GM23338 (cell line): ENCODE results near the gene HSDL2. TPM values are rescaled to one million over a fixed set of nuclear protein-coding genes. Genes with fewer than 3 reads are reported as not detected.

Experiments used
- ATAC-seq: fragments of 200-7000 bp; cut with Tn5 transposase; 3 replicates; pipeline ENCODE4 v1.9.1; 2020
- DNase-seq: peaks from one replicate; pipeline ENCODE4 v3.0.0-alpha.2; 2015; ENCODE audit warnings: low spot score
- H2AFZ ChIP-seq: fragments of 200-600 bp; sonication (generic); 2 replicates; pipeline ENCODE4 v1.8.0; 2016; ENCODE audit warnings: antibody characterized with exemption, mild to moderate bottlenecking, moderate library complexity
- H3F3A ChIP-seq: fragments of 200-600 bp; sonication (generic); replicated peaks from 2 replicates; pipeline ENCODE4 v1.8.0; 2017; ENCODE audit warnings: antibody characterized with exemption, mixed run types, low read depth
- H3K27ac ChIP-seq: fragments of 200-600 bp; sonication (generic); 2 replicates; pipeline ENCODE4 v1.6.1; 2016; ENCODE audit warnings: low read depth
- H3K27me3 ChIP-seq: fragments of 200-600 bp; sonication (generic); 2 replicates; pipeline ENCODE4 v1.8.0; 2016; ENCODE audit warnings: mild to moderate bottlenecking, mixed run types, moderate library complexity; ENCODE audit not compliant: insufficient read depth
- H3K36me3 ChIP-seq: fragments of 200-600 bp; sonication (generic); 2 replicates; pipeline ENCODE4 v1.8.0; 2016; ENCODE audit warnings: mild to moderate bottlenecking; ENCODE audit not compliant: insufficient read depth
- H3K4me1 ChIP-seq: fragments of 200-600 bp; sonication (generic); 2 replicates; pipeline ENCODE4 v1.8.0; 2016; ENCODE audit warnings: mild to moderate bottlenecking, moderate library complexity; ENCODE audit not compliant: insufficient read depth
- H3K4me2 ChIP-seq: fragments of 200-600 bp; sonication (generic); 2 replicates; pipeline ENCODE4 v1.7.1; 2017; ENCODE audit warnings: mixed run types
- H3K4me3 ChIP-seq: fragments of 200-600 bp; sonication (generic); 2 replicates; pipeline ENCODE4 v1.6.1; 2016; ENCODE audit warnings: mixed run types
- H3K79me2 ChIP-seq: fragments of 200-600 bp; sonication (generic); replicated peaks from 2 replicates; pipeline ENCODE4 v1.8.0; 2017; ENCODE audit warnings: mild to moderate bottlenecking; ENCODE audit not compliant: insufficient read depth
- H3K9me2 ChIP-seq: fragments of 200-600 bp; sonication (generic); 2 replicates; pipeline ENCODE4 v1.8.0; 2017; ENCODE audit not compliant: insufficient read depth
- H4K20me1 ChIP-seq: fragments of 200-600 bp; sonication (generic); replicated peaks from 2 replicates; pipeline ENCODE4 v1.8.0; 2017; ENCODE audit warnings: mild to moderate bottlenecking; ENCODE audit not compliant: insufficient read depth
- H3K27ac Mint-ChIP-seq: 2 replicates; pipeline ENCODE4 v1.8.0; 2020; ENCODE audit warnings: inconsistent platforms, mild to moderate bottlenecking, moderate library complexity, mixed read lengths
- H3K27me3 Mint-ChIP-seq: 3 replicates; pipeline ENCODE4 v1.8.0; 2022; ENCODE audit warnings: low read depth, mild to moderate bottlenecking, moderate library complexity, mixed read lengths, inconsistent platforms; ENCODE audit not compliant: insufficient read depth, poor library complexity
- H3K36me3 Mint-ChIP-seq: 3 replicates; pipeline ENCODE4 v1.8.0; 2021; ENCODE audit warnings: low read depth, mild to moderate bottlenecking, inconsistent platforms, moderate library complexity, mixed read lengths
- H3K4me1 Mint-ChIP-seq: 3 replicates; pipeline ENCODE4 v1.8.0; 2020; ENCODE audit warnings: mild to moderate bottlenecking, inconsistent platforms, mixed read lengths
- H3K4me3 Mint-ChIP-seq: 3 replicates; pipeline ENCODE4 v1.8.0; 2021; ENCODE audit warnings: moderate library complexity, mild to moderate bottlenecking, inconsistent platforms, mixed read lengths
- H3K9me3 Mint-ChIP-seq: 3 replicates; pipeline ENCODE4 v1.8.0; 2020; ENCODE audit warnings: moderate library complexity, mild to moderate bottlenecking, inconsistent platforms, mixed read lengths
- CREB1 ChIP-seq: fragments of 250-450 bp; sonication (Bioruptor Pico); IDR thresholded peaks from 2 replicates; pipeline ENCODE4 v1.5.0; 2020; ENCODE audit warnings: low read depth, mild to moderate bottlenecking, moderate library complexity
- CTCF ChIP-seq, 2 experiments: fragments of 200-600 bp in 1 of 2; sonication (generic) in 1 of 2; conservative IDR thresholded peaks; 2 replicates each; pipeline versions ENCODE4 v1.5.1 to v1.6.1; 2016 to 2017; ENCODE audit warnings: antibody characterized with exemption in 2 of 2, low read depth in 2 of 2, mild to moderate bottlenecking in 2 of 2, moderate library complexity in 1 of 2
- ETS1 ChIP-seq: IDR thresholded peaks from 2 replicates; pipeline ENCODE4 v1.6.1; 2016; ENCODE audit warnings: antibody characterized with exemption
- EZH2 ChIP-seq: fragments of 200-600 bp; sonication (generic); IDR thresholded peaks from one replicate; pipeline ENCODE4 v1.8.0; 2017; ENCODE audit warnings: antibody characterized with exemption, mild to moderate bottlenecking, low read depth; ENCODE audit not compliant: unreplicated experiment
- JUNB ChIP-seq: IDR thresholded peaks from one replicate; pipeline ENCODE4 v1.6.1; 2016; ENCODE audit warnings: antibody characterized with exemption; ENCODE audit not compliant: unreplicated experiment
- NANOG ChIP-seq: IDR thresholded peaks from 2 replicates; pipeline ENCODE4 v1.6.1; 2016; ENCODE audit warnings: antibody characterized with exemption, borderline replicate concordance
- POLR2AphosphoS5 ChIP-seq: IDR thresholded peaks from 2 replicates; pipeline ENCODE4 v1.6.1; 2016; ENCODE audit warnings: antibody characterized with exemption, low read depth
- ZNF331 ChIP-seq: fragments of 250-450 bp; sonication (Bioruptor Pico); IDR thresholded peaks from 2 replicates; pipeline ENCODE4 v1.5.0; 2020; ENCODE audit warnings: low read depth, mild to moderate bottlenecking, moderate library complexity
- ZNF462 ChIP-seq: fragments of 250-450 bp; sonication (Bioruptor Pico); IDR thresholded peaks from 2 replicates; pipeline ENCODE4 v1.5.0; 2020; ENCODE audit warnings: mild to moderate bottlenecking, moderate library complexity
- polyA plus RNA-seq: library from polyadenylated mRNA; unstranded; fragments of >200 nt; fragmentation: Nextera tagmentation; extraction: Ambion mirVana; gene quantifications from 2 replicates; pipeline ENCODE4 v1.2.1, GENCODE V29; 2016
- total RNA-seq: library from RNA; depleted of rRNA; stranded (reverse); fragments of >200 nt; shearing (Covaris generic); gene quantifications from 2 replicates; pipeline ENCODE4 v1.2.3, GENCODE V29; 2014

The HSDL2 gene
- total and polyA plus RNA-seq, 2 experiments from 2014 or later: 11.4 to 15.3 TPM

- TF ChIP-seq ZNF462 (CRISPR knock-in tag) (no peak), CREB1 (CRISPR knock-in tag) (no peak), ETS1 (no peak), EZH2 (no peak), CTCF (conservative IDR thresholded peaks at IDR 0.05; ENCODE audit: low read depth in 2 of 2) (no peak)
Measured at GRCh38 chr9:112384219-112384618, 4.3 kb downstream of the HSDL2 start (continued).

- no peaks in the 10 kb centered on the region for H3K9me3 Mint-ChIP-seq
- Histone ChIP-seq H3K27ac (peak overlapping the region; percentile 19; the same call in 1 of the 2 replicates), H3F3A (peaks cover 4% of the 10 kb centered on the region; the same call in 1 of the 2 replicates), H4K20me1 (peaks cover 3% of the 10 kb centered on the region; the same call in 1 of the 2 replicates), H3K27me3 (no peaks in the 10 kb centered on the region), H3K4me2 (no peak overlapping the region), H3K4me1 (no peaks in the 10 kb centered on the region), H2AFZ (no peak overlapping the region), H3K36me3 (no peaks in the 10 kb centered on the region), H3K4me3 (no peak overlapping the region), H3K9me2 (no peaks in the 10 kb centered on the region), H3K79me2 (peaks cover 27% of the 10 kb centered on the region)
- H3K36me3 Mint-ChIP-seq: no peaks in the 10 kb centered on the region; the same call in 2 of the 3 replicates
- peaks cover 5% of the 10 kb centered on the region; the same call in 2 of the 3 replicates for H3K4me1 Mint-ChIP-seq
- no peak for DNase-seq
- H3K27me3 Mint-ChIP-seq: peaks cover under 1% of the 10 kb centered on the region
- ATAC-seq: no peak
- H3K27ac Mint-ChIP-seq: no peak overlapping the region
- no peak overlapping the region for H3K4me3 Mint-ChIP-seq
- TF ChIP-seq POLR2AphosphoS5 (no peak), ZNF331 (CRISPR knock-in tag) (no peak), NANOG (no peak), JUNB (no peak), ETS1 (no peak)
Measured at GRCh38 chr9:112384690-112385089, 4.8 kb downstream of the HSDL2 start.
